CD4-positive, alpha-beta T cell treated with Interleukin-6 for 4 hours (primary cell): ENCODE measurements around the gene EID3.

Source experiments
- DNase-seq: peaks from one replicate; pipeline ENCODE4 v3.0.0-alpha.2; 2020; ENCODE audit warnings: mixed read lengths

Gene EID3

GRCh38 chr12:104290855-104291254, 12.7 kb upstream of the EID3 start:
- no peak for DNase-seq

GRCh38 chr12:104291867-104292524, 11.5 kb upstream of the EID3 start:
- DNase-seq: no peak

- no peak for DNase-seq
Observed at GRCh38 chr12:104292872-104293794, 10.4 kb upstream of the EID3 start.

- DNase-seq: peak; percentile 10
Observed at GRCh38 chr12:104294158-104294859, 9.2 kb upstream of the EID3 start.

- DNase-seq: no peak
Observed at GRCh38 chr12:104294927-104295668, 8.4 kb upstream of the EID3 start.

- DNase-seq: no peak
Observed at GRCh38 chr12:104295954-104296353, 7.6 kb upstream of the EID3 start.

GRCh38 chr12:104296718-104297117, 6.8 kb upstream of the EID3 start:
- no peak for DNase-seq

- no peak for DNase-seq
Observed at GRCh38 chr12:104297477-104298113, 5.9 kb upstream of the EID3 start.

GRCh38 chr12:104299842-104300481, 3.6 kb upstream of the EID3 start:
- DNase-seq: no peak

GRCh38 chr12:104304261-104305009, 896 bp downstream of the EID3 start:
- no peak for DNase-seq

GRCh38 chr12:104305349-104305748, 1.8 kb downstream of the EID3 start:
- DNase-seq: no peak

- no peak for DNase-seq
Observed at GRCh38 chr12:104306376-104306775, 2.8 kb downstream of the EID3 start.

- no peak for DNase-seq
Observed at GRCh38 chr12:104306943-104307654, 3.6 kb downstream of the EID3 start.

GRCh38 chr12:104307655-104308000, 4.1 kb downstream of the EID3 start:
- DNase-seq: no peak

GRCh38 chr12:104309446-104309993, 6.0 kb downstream of the EID3 start:
- no peak for DNase-seq

- no peak for DNase-seq
Observed at GRCh38 chr12:104310751-104311633, 7.5 kb downstream of the EID3 start.

GRCh38 chr12:104312202-104312601, 8.7 kb downstream of the EID3 start:
- DNase-seq: no peak

- DNase-seq: no peak
Observed at GRCh38 chr12:104312654-104313053, 9.1 kb downstream of the EID3 start.
